RWPE2 (cell line): Measurements from ENCODE around the gene SHISA4.
"Not testable (repeated sequence)": the region's sequence is repeated elsewhere in the genome, so short reads cannot be mapped to it uniquely, and the experiment has no call there.

Experiments
- ATAC-seq: fragments of 200-7000 bp; cut with Tn5 transposase; 3 replicates; pipeline ENCODE4 v1.9.1; 2021; ENCODE audit warnings: low read depth
- DNase-seq: peaks from one replicate; pipeline ENCODE4 v3.0.0-alpha.2; 2020; ENCODE audit warnings: low spot score
- H3K27ac ChIP-seq: fragments of 450-650 bp; 2 replicates; pipeline ENCODE4 v1.5.1; 2017; ENCODE audit warnings: mild to moderate bottlenecking; ENCODE audit not compliant: poor library complexity, severe bottlenecking
- H3K27me3 ChIP-seq: fragments of 250-450 bp; sonication (Bioruptor Pico); 2 replicates; pipeline ENCODE4 v1.5.1; 2021; ENCODE audit warnings: mild to moderate bottlenecking, moderate library complexity; ENCODE audit not compliant: insufficient read depth, poor library complexity, severe bottlenecking
- H3K36me3 ChIP-seq: fragments of 250-450 bp; sonication (Bioruptor Pico); 2 replicates; pipeline ENCODE4 v1.5.1; 2020; ENCODE audit warnings: low read depth, mild to moderate bottlenecking, moderate library complexity
- H3K4me1 ChIP-seq: fragments of 250-450 bp; sonication (Bioruptor Pico); 2 replicates; pipeline ENCODE4 v1.5.1; 2021; ENCODE audit warnings: mild to moderate bottlenecking, moderate library complexity; ENCODE audit not compliant: insufficient read depth, poor library complexity, severe bottlenecking
- H3K4me3 ChIP-seq: fragments of 250-450 bp; sonication (Bioruptor Pico); 2 replicates; pipeline ENCODE4 v1.5.1; 2021; ENCODE audit warnings: mild to moderate bottlenecking, moderate library complexity; ENCODE audit not compliant: severe bottlenecking
- H3K9me3 ChIP-seq: fragments of 250-450 bp; sonication (Bioruptor Pico); 2 replicates; pipeline ENCODE4 v1.5.1; 2021; ENCODE audit warnings: mild to moderate bottlenecking, moderate library complexity; ENCODE audit not compliant: severe bottlenecking
- TF ChIP-seq, protein P1 (sequence below): fragments of 450-650 bp; IDR thresholded peaks from one replicate; pipeline ENCODE4 v1.5.1; 2017; ENCODE audit warnings: mild to moderate bottlenecking, moderate library complexity; ENCODE audit not compliant: poor library complexity, severe bottlenecking

SHISA4 gene

DNA sequence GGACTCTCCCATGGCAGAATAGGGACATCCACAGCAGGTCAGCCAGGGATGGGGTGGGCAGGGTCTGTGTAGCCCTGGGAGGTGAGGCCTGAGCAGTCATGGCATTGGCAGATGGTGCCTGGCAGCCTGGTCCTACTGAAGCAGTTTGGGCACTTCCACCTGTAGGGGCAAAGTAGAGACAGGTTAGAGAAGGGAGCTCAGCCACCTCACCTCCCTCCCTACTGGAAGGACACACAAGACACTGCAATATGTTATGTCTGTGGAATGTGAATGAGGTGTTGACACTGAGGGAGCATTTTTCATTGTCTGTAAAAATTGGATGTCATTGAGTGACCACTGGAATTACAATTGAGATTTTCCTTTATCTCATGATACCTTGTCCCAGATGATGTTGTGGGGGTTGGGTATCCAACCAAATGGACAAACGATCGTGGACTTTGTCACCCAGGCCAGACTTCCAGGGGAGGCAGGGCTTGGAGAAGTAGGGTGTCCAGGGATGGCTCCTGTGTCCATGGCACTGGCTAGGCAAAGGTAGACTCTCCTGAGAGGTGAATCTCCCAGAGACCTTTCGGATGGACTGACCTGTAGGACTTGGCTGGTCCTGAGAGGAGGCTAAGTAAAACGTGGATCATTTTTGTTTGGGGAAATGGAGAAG lies 9.7 kb downstream of the SHISA4 start:
- Histone ChIP-seq H3K27ac (no peak overlapping the region), H3K27me3 (no peaks in the 10 kb centered on the region), H3K9me3 (no peaks in the 10 kb centered on the region), H3K4me1 (no peaks in the 10 kb centered on the region), H3K36me3 (no peaks in the 10 kb centered on the region), H3K4me3 (no peak overlapping the region)
- TF ChIP-seq, protein P1, sequence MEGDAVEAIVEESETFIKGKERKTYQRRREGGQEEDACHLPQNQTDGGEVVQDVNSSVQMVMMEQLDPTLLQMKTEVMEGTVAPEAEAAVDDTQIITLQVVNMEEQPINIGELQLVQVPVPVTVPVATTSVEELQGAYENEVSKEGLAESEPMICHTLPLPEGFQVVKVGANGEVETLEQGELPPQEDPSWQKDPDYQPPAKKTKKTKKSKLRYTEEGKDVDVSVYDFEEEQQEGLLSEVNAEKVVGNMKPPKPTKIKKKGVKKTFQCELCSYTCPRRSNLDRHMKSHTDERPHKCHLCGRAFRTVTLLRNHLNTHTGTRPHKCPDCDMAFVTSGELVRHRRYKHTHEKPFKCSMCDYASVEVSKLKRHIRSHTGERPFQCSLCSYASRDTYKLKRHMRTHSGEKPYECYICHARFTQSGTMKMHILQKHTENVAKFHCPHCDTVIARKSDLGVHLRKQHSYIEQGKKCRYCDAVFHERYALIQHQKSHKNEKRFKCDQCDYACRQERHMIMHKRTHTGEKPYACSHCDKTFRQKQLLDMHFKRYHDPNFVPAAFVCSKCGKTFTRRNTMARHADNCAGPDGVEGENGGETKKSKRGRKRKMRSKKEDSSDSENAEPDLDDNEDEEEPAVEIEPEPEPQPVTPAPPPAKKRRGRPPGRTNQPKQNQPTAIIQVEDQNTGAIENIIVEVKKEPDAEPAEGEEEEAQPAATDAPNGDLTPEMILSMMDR, result no peak
- DNase-seq, result no peak
- no peak for ATAC-seq

DNA sequence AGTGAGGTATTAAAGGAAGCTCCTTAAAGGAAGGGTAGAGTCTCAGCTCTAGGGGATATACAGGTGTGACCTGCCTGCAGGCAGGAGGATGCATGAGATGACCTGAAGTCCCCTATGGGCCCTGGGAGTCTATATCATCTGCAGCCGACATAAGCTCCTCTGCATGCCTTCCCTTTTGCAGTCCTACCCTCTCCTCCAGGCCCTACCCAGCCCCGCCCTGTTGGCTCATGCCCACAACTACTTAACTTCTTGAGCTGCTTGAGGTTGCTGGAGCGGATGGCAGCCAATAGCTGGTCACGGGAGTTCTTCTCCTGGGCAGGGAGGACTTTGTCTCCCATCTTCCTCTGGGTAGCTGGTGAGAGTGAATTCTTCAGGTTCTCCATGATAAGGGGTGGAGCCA lies 10.3 kb downstream of the SHISA4 start:
- no peaks in the 10 kb centered on the region for H3K36me3 ChIP-seq
- H3K4me1 ChIP-seq, result no peaks in the 10 kb centered on the region
- no peak overlapping the region for H3K27ac ChIP-seq
- H3K9me3 ChIP-seq, result no peaks in the 10 kb centered on the region
- ATAC-seq (no peak), DNase-seq (no peak)
- no peaks in the 10 kb centered on the region for H3K27me3 ChIP-seq
- no peak overlapping the region for H3K4me3 ChIP-seq
- TF ChIP-seq, protein P1, result no peak

DNA sequence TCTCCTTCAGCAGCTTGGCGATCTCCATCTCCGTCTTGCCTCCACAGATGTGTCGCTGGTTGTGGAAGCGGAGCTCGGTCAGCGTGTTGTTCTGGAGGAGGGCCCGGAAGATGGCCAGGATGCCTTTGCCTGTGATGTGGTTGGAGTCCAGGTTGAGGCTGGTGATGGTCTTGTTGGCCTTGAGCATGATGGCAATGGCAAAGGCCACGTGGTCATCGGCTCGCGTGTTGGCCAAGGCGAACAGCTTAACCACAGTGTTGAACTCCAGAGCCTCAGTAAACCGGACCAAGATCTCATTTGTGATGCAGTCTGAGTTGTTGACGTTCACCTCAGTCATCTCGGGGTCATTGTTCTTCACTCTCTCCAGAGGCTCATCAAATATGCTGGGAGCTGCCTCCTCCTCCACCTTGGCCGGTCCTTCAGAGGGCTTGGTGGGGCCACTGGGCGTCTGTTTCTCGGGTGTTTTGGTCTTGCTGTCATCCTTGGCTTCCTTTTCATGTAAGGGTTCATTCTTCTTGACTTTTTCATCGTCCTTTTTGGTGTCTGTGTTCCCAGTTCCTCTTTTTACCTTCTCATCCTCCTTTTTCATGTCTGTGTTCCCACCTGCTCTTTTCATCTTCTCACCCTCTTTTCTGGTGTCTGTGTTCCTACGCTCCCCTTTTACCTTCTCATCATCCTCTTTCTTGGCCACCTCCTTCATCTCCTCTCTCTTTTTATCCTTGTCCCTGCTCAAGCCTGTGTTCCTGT lies 11.2 kb downstream of the SHISA4 start:
- ATAC-seq, result no peak
- H3K9me3 ChIP-seq, result no peaks in the 10 kb centered on the region
- H3K4me3 ChIP-seq, result no peak overlapping the region
- TF ChIP-seq, protein P1, result no peak
- no peak for DNase-seq
- H3K27me3 ChIP-seq, result no peaks in the 10 kb centered on the region
- no peaks in the 10 kb centered on the region for H3K36me3 ChIP-seq
- no peak overlapping the region for H3K27ac ChIP-seq
- H3K4me1 ChIP-seq, result peaks cover 7% of the 10 kb centered on the region

DNA sequence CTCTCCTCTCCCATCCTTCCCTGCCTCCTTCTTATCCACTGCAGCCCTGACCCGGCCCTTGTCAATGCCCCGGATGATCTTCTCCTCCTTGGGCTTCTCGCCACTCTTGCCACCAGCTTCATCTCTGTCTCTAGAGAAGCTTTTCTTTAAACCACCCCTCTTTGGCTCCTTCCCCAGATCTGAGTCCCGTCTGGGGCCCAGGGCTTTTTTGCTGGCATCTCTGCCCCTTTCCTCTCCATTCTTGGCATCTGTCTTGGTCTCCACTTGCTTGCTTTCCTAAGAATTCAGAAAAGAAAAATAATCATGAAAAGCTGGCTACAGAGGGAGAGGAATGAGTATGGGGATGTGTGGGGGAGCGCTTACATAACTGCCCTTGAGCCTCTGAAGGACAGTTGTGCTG lies 11.8 kb downstream of the SHISA4 start:
- no peak overlapping the region for H3K4me3 ChIP-seq
- TF ChIP-seq, protein P1, result no peak
- H3K36me3 ChIP-seq, result no peaks in the 10 kb centered on the region
- no peaks in the 10 kb centered on the region for H3K27me3 ChIP-seq
- no peak for DNase-seq
- no peak for ATAC-seq
- no peaks in the 10 kb centered on the region for H3K9me3 ChIP-seq
- H3K27ac ChIP-seq, result no peak overlapping the region
- H3K4me1 ChIP-seq, result peaks cover 11% of the 10 kb centered on the region

DNA sequence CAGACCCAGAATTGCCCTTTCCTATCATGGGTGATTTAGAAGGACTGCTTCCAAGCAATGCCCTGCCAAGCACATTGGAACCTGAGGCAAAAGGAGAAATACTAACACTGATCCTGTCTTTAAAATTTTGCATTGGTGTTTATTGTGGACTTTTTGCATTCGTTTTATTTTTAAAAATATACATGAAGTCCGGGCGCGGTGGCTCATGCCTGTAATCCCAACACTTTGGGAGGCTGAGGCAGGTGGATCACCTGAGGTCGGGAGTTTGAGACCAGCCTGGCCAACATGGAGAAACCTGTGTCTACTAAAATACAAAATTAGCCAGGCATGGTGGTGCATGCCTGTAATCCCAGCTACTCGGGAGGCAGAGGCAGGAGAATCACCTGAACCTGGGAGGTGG lies 12.3 kb downstream of the SHISA4 start:
- H3K4me1 ChIP-seq, result peaks cover 11% of the 10 kb centered on the region
- H3K4me3 ChIP-seq, H3K27me3 ChIP-seq, H3K36me3 ChIP-seq, H3K9me3 ChIP-seq, ATAC-seq, DNase-seq, H3K27ac ChIP-seq: not testable (repeated sequence)
